H9 (cell line): ENCODE data around the gene CORIN. TPM values are rescaled to one million over a fixed set of nuclear protein-coding genes. Genes with fewer than 3 reads are reported as not detected.

ENCODE experiments used
- DNase-seq: peaks from one replicate; pipeline ENCODE4 v3.0.0-alpha.2; 2017
- H2AFZ ChIP-seq: one replicate; pipeline ENCODE4 v1.6.1; 2013; ENCODE audit warnings: mild to moderate bottlenecking, low read length, control low read depth, moderate library complexity
- H2AK5ac ChIP-seq: 2 replicates; pipeline ENCODE4 v1.6.1; 2013; ENCODE audit warnings: low read length, control low read depth, mixed read lengths; ENCODE audit not compliant: insufficient read length
- H2BK120ac ChIP-seq: one replicate; pipeline ENCODE4 v1.6.1; 2013; ENCODE audit warnings: low read depth, mild to moderate bottlenecking, low read length, control low read depth, inconsistent platforms; ENCODE audit not compliant: poor library complexity, severe bottlenecking
- H2BK12ac ChIP-seq: 2 replicates; pipeline ENCODE4 v1.6.1; 2013; ENCODE audit warnings: low read length, control low read depth, mixed read lengths, low read depth; ENCODE audit not compliant: insufficient read length
- H2BK15ac ChIP-seq: 2 replicates; pipeline ENCODE4 v1.6.1; 2013; ENCODE audit warnings: low read depth, low read length, control low read depth
- H2BK20ac ChIP-seq: one replicate; pipeline ENCODE4 v1.6.1; 2013; ENCODE audit warnings: low read depth, mild to moderate bottlenecking, low read length, control low read depth, inconsistent platforms; ENCODE audit not compliant: poor library complexity, severe bottlenecking
- H2BK5ac ChIP-seq: 2 replicates; pipeline ENCODE4 v1.6.1; 2013; ENCODE audit warnings: low read length, control low read depth, mixed read lengths; ENCODE audit not compliant: insufficient read length
- H3K14ac ChIP-seq: 2 replicates; pipeline ENCODE4 v1.6.1; 2013; ENCODE audit warnings: low read length, control low read depth; ENCODE audit not compliant: insufficient read depth
- H3K18ac ChIP-seq: 2 replicates; pipeline ENCODE4 v1.6.1; 2013; ENCODE audit warnings: low read depth, mild to moderate bottlenecking, mixed read lengths, low read length, control low read depth; ENCODE audit not compliant: insufficient read length
- H3K23ac ChIP-seq: 2 replicates; pipeline ENCODE4 v1.6.1; 2013; ENCODE audit warnings: low read length, control low read depth, mixed read lengths, low read depth; ENCODE audit not compliant: insufficient read length
- H3K23me2 ChIP-seq: 2 replicates; pipeline ENCODE4 v1.6.1; 2013; ENCODE audit warnings: low read depth, mild to moderate bottlenecking, mixed read lengths, low read length, control low read depth; ENCODE audit not compliant: insufficient read length, poor library complexity, severe bottlenecking
- H3K27ac ChIP-seq: 2 replicates; pipeline ENCODE4 v1.5.1; 2013; ENCODE audit warnings: low read length, control low read depth, mixed read lengths, low read depth; ENCODE audit not compliant: insufficient read length
- H3K27me3 ChIP-seq: 2 replicates; pipeline ENCODE4 v1.6.1; 2013; ENCODE audit warnings: low read length, control low read depth, inconsistent platforms; ENCODE audit not compliant: insufficient read depth
- H3K4ac ChIP-seq: 2 replicates; pipeline ENCODE4 v1.6.1; 2013; ENCODE audit warnings: low read depth, mild to moderate bottlenecking, control low read depth, inconsistent platforms, low read length, moderate library complexity
- H3K4me1 ChIP-seq: 2 replicates; pipeline ENCODE4 v1.6.1; 2013; ENCODE audit warnings: low read length, control low read depth, inconsistent platforms; ENCODE audit not compliant: insufficient read depth
- H3K4me2 ChIP-seq: 2 replicates; pipeline ENCODE4 v1.6.1; 2013; ENCODE audit warnings: low read length, control low read depth, mixed read lengths; ENCODE audit not compliant: insufficient read length, insufficient read depth
- H3K56ac ChIP-seq: 2 replicates; pipeline ENCODE4 v1.6.1; 2013; ENCODE audit warnings: low read depth, mild to moderate bottlenecking, mixed read lengths, low read length, control low read depth; ENCODE audit not compliant: insufficient read length
- H3K79me1 ChIP-seq: 2 replicates; pipeline ENCODE4 v1.6.1; 2013; ENCODE audit warnings: low read depth, mild to moderate bottlenecking, moderate library complexity, low read length, control low read depth, inconsistent platforms; ENCODE audit not compliant: insufficient read depth, poor library complexity, severe bottlenecking
- H3K79me2 ChIP-seq: 2 replicates; pipeline ENCODE4 v1.6.1; 2013; ENCODE audit warnings: low read length, control low read depth, inconsistent platforms; ENCODE audit not compliant: insufficient read depth
- H3K9ac ChIP-seq: 2 replicates; pipeline ENCODE4 v1.6.1; 2013; ENCODE audit warnings: low read length, control low read depth, mixed read lengths; ENCODE audit not compliant: insufficient read length; ENCODE audit errors: extremely low read depth
- H3K9me3 ChIP-seq: one replicate; pipeline ENCODE4 v1.6.1; 2013; ENCODE audit warnings: low read depth, low read length, inconsistent platforms; ENCODE audit not compliant: control insufficient read depth
- H3T11ph ChIP-seq: one replicate; pipeline ENCODE4 v1.6.1; 2013; ENCODE audit warnings: mild to moderate bottlenecking, low read length, control low read depth, inconsistent platforms
- H4K20me1 ChIP-seq: one replicate; pipeline ENCODE4 v1.6.1; 2013; ENCODE audit not compliant: control insufficient read depth, insufficient read length, insufficient read depth
- H4K5ac ChIP-seq: 2 replicates; pipeline ENCODE4 v1.6.1; 2013; ENCODE audit warnings: low read depth, mild to moderate bottlenecking, mixed read lengths, low read length, control low read depth; ENCODE audit not compliant: insufficient read length
- H4K8ac ChIP-seq: replicated peaks from 2 replicates; pipeline ENCODE4 v1.6.1; 2013; ENCODE audit warnings: low read length, control low read depth, mixed read lengths, low read depth; ENCODE audit not compliant: insufficient read length
- H4K91ac ChIP-seq: 2 replicates; pipeline ENCODE4 v1.6.1; 2013; ENCODE audit warnings: low read depth, mild to moderate bottlenecking, moderate library complexity, mixed read lengths, low read length, control low read depth; ENCODE audit not compliant: insufficient read length
- H3K27ac Mint-ChIP-seq, 3 experiments: 2 replicates in 2 of 3; 3 replicates in 1 of 3; pipeline ENCODE4 v1.8.0; 2020 to 2021; ENCODE audit warnings: mixed read lengths in 3 of 3, mild to moderate bottlenecking in 1 of 3, moderate library complexity in 1 of 3
- H3K27me3 Mint-ChIP-seq: 2 replicates; pipeline ENCODE4 v1.8.0; 2021; ENCODE audit warnings: low read depth, mild to moderate bottlenecking, moderate library complexity, mixed read lengths
- H3K36me3 Mint-ChIP-seq, 3 experiments: 2 replicates in 2 of 3; 3 replicates in 1 of 3; pipeline ENCODE4 v1.8.0; 2020 to 2021; ENCODE audit warnings: low read depth in 3 of 3, mixed read lengths in 3 of 3; ENCODE audit not compliant: insufficient read depth in 1 of 3
- H3K4me1 Mint-ChIP-seq, 2 experiments: 2 replicates each; pipeline ENCODE4 v1.8.0; 2020; ENCODE audit warnings: mixed read lengths in 2 of 2
- H3K4me3 Mint-ChIP-seq, 2 experiments: 2 replicates in 1 of 2; 3 replicates in 1 of 2; pipeline ENCODE4 v1.8.0; 2020 to 2021; ENCODE audit warnings: mild to moderate bottlenecking in 2 of 2, mixed read lengths in 2 of 2, moderate library complexity in 1 of 2
- H3K9me3 Mint-ChIP-seq, 2 experiments: 2 replicates in 1 of 2; 3 replicates in 1 of 2; pipeline ENCODE4 v1.8.0; 2020; ENCODE audit warnings: mild to moderate bottlenecking in 2 of 2, mixed read lengths in 2 of 2, moderate library complexity in 1 of 2
- WGBS: extraction: QIAGEN DNeasy Blood & Tissue Kit; methylation state at CpG from one replicate; pipeline ENCODE4 v1.1.7; 2013; ENCODE audit warnings: missing lambda C conversion rate, low lambda C conversion rate, mixed read lengths; ENCODE audit not compliant: insufficient read length; ENCODE audit errors: extremely low coverage; 5-methylcytosine and 5-hydroxymethylcytosine counted together
- total RNA-seq: library from RNA; stranded (reverse); gene quantifications from 2 replicates; pipeline ENCODE4 v1.2.1, GENCODE V29; 2021
- TF ChIP-seq, protein P1 (sequence below): fragments of 200-600 bp; sonication (generic); conservative IDR thresholded peaks from 3 replicates; pipeline ENCODE4 v1.8.0; 2021; ENCODE audit warnings: antibody characterized with exemption, mild to moderate bottlenecking

CORIN gene
- total RNA-seq, 1 experiment from 2014 or later, result 0.39 TPM

- Histone ChIP-seq H3K4ac (no peak overlapping the region), H4K20me1 (no peaks in the 10 kb centered on the region), H2BK12ac (no peak overlapping the region), H3K56ac (no peak overlapping the region), H3K79me2 (no peaks in the 10 kb centered on the region), H3K4me2 (no peak overlapping the region), H3K23me2 (no peaks in the 10 kb centered on the region), H2BK5ac (no peak overlapping the region), H2BK20ac (no peak overlapping the region), H3K27me3 (no peaks in the 10 kb centered on the region), H2AFZ (no peak overlapping the region), H4K91ac (no peak overlapping the region), H4K8ac (no peak overlapping the region), H2BK15ac (no peak overlapping the region), H3K18ac (no peak overlapping the region), H2AK5ac (no peak overlapping the region), H3T11ph (no peak overlapping the region), H3K27ac (no peak overlapping the region), H4K5ac (no peak overlapping the region), H3K9me3 (no peaks in the 10 kb centered on the region), H3K14ac (no peak overlapping the region), H2BK120ac (no peak overlapping the region), H3K9ac (no peak overlapping the region), H3K23ac (no peak overlapping the region), H3K79me1 (no peaks in the 10 kb centered on the region), H3K4me1 (peaks cover 2% of the 10 kb centered on the region; the same call in 1 of the 2 replicates)
- WGBS, result no CpG with 5 or more reads among the region's 4 CpGs
- TF ChIP-seq, protein P1, sequence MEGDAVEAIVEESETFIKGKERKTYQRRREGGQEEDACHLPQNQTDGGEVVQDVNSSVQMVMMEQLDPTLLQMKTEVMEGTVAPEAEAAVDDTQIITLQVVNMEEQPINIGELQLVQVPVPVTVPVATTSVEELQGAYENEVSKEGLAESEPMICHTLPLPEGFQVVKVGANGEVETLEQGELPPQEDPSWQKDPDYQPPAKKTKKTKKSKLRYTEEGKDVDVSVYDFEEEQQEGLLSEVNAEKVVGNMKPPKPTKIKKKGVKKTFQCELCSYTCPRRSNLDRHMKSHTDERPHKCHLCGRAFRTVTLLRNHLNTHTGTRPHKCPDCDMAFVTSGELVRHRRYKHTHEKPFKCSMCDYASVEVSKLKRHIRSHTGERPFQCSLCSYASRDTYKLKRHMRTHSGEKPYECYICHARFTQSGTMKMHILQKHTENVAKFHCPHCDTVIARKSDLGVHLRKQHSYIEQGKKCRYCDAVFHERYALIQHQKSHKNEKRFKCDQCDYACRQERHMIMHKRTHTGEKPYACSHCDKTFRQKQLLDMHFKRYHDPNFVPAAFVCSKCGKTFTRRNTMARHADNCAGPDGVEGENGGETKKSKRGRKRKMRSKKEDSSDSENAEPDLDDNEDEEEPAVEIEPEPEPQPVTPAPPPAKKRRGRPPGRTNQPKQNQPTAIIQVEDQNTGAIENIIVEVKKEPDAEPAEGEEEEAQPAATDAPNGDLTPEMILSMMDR, result no peak
- H3K27me3 Mint-ChIP-seq, result peaks cover 3% of the 10 kb centered on the region
- H3K9me3 Mint-ChIP-seq, result no peaks in the 10 kb centered on the region
- no peak for DNase-seq
- no peak overlapping the region for H3K4me3 Mint-ChIP-seq
- no peak overlapping the region for H3K27ac Mint-ChIP-seq
- peaks cover 15 to 16% of the 10 kb centered on the region in 2 experiments for H3K4me1 Mint-ChIP-seq
- H3K36me3 Mint-ChIP-seq, result no peaks in the 10 kb centered on the region
Measured at GRCh38 chr4:47719576-47719975, 118.3 kb downstream of the CORIN start.
